PFSK-1 (cell line): ENCODE data around the gene BMP8B.

Experiments
- FOXP2 ChIP-seq: optimal IDR thresholded peaks from 2 replicates; pipeline ENCODE3; 2011; ENCODE audit warnings: borderline replicate concordance, control low read depth, inconsistent platforms; ENCODE audit not compliant: insufficient read depth; ENCODE audit errors: extremely low read length, extremely low read depth
- POLR2AphosphoS5 ChIP-seq: IDR thresholded peaks from 2 replicates; pipeline ENCODE4 v1.6.1; 2012; ENCODE audit warnings: low read depth, mild to moderate bottlenecking, control low read depth, low read length, moderate library complexity
- SIN3A ChIP-seq: IDR thresholded peaks from 2 replicates; pipeline ENCODE4 v1.6.1; 2012; ENCODE audit warnings: mild to moderate bottlenecking, low read length, moderate library complexity, borderline replicate concordance; ENCODE audit not compliant: insufficient read depth
- TAF1 ChIP-seq: IDR thresholded peaks from 2 replicates; pipeline ENCODE4 v1.6.1; 2012; ENCODE audit warnings: low read length, control low read depth, borderline replicate concordance; ENCODE audit not compliant: insufficient read depth
- TF ChIP-seq, protein P1 (sequence below), 2 experiments: IDR thresholded peaks; 2 replicates each; pipeline versions ENCODE4 v1.6.1 to v1.8.0; 2011 to 2012; ENCODE audit warnings: low read depth in 2 of 2, low read length in 2 of 2, control low read depth in 1 of 2, inconsistent platforms in 1 of 2, mild to moderate bottlenecking in 1 of 2, moderate library complexity in 1 of 2; ENCODE audit not compliant: insufficient read depth in 1 of 2

BMP8B gene

GRCh38 chr1:39754906-39755504, 33.7 kb downstream of the BMP8B start:
- TF ChIP-seq POLR2AphosphoS5 (no peak), TAF1 (no peak), SIN3A (no peak), FOXP2 (no peak)
- TF ChIP-seq, protein P1, sequence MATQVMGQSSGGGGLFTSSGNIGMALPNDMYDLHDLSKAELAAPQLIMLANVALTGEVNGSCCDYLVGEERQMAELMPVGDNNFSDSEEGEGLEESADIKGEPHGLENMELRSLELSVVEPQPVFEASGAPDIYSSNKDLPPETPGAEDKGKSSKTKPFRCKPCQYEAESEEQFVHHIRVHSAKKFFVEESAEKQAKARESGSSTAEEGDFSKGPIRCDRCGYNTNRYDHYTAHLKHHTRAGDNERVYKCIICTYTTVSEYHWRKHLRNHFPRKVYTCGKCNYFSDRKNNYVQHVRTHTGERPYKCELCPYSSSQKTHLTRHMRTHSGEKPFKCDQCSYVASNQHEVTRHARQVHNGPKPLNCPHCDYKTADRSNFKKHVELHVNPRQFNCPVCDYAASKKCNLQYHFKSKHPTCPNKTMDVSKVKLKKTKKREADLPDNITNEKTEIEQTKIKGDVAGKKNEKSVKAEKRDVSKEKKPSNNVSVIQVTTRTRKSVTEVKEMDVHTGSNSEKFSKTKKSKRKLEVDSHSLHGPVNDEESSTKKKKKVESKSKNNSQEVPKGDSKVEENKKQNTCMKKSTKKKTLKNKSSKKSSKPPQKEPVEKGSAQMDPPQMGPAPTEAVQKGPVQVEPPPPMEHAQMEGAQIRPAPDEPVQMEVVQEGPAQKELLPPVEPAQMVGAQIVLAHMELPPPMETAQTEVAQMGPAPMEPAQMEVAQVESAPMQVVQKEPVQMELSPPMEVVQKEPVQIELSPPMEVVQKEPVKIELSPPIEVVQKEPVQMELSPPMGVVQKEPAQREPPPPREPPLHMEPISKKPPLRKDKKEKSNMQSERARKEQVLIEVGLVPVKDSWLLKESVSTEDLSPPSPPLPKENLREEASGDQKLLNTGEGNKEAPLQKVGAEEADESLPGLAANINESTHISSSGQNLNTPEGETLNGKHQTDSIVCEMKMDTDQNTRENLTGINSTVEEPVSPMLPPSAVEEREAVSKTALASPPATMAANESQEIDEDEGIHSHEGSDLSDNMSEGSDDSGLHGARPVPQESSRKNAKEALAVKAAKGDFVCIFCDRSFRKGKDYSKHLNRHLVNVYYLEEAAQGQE (IDR thresholded peaks at IDR 0.05; ENCODE audit: insufficient read depth in 1 of 2, low read depth in 2 of 2, low read length in 2 of 2) = no peak

- no peak for TF ChIP-seq POLR2AphosphoS5
- TF ChIP-seq, protein P1 (IDR thresholded peaks at IDR 0.05; ENCODE audit: insufficient read depth in 1 of 2, low read depth in 2 of 2, low read length in 2 of 2) = no peak
- no peak for TF ChIP-seq FOXP2
- no peak for TF ChIP-seq TAF1
- TF ChIP-seq SIN3A = no peak
These were observed 34.6 kb downstream of the BMP8B start for GRCh38 chr1:39754026-39754570.

GRCh38 chr1:39753132-39754025, 35.3 kb downstream of the BMP8B start:
- TF ChIP-seq SIN3A (no peak), TAF1 (no peak), FOXP2 (no peak), POLR2AphosphoS5 (no peak)

DNA sequence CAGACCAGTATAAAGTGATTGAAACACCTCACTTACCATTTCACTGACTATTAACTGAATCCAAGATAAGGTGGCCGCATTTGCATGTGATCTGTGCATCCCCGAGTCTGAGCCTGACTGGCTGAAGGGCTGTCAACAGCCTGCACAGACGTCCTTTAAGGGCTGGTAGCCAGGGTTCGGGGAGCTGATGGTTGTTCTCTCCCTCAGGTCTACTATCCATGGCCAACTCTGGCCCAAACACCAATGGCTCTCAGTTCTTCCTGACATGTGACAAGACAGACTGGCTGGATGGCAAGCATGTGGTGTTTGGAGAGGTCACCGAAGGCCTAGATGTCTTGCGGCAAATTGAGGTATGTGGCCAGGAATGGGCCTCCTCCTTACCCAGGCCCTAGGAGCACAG, 36.0 kb downstream of the BMP8B start:
- TF ChIP-seq FOXP2 = no peak
- TF ChIP-seq TAF1 = no peak
- no peak for TF ChIP-seq SIN3A
- TF ChIP-seq, protein P1 (IDR thresholded peaks at IDR 0.05; ENCODE audit: insufficient read depth in 1 of 2, low read depth in 2 of 2, low read length in 2 of 2) = no peak
- TF ChIP-seq POLR2AphosphoS5 = no peak

GRCh38 chr1:39751595-39751994, 37.1 kb downstream of the BMP8B start:
- TF ChIP-seq FOXP2 (no peak), SIN3A (no peak), POLR2AphosphoS5 (no peak), TAF1 (no peak)
- TF ChIP-seq, protein P1 (IDR thresholded peaks at IDR 0.05; ENCODE audit: insufficient read depth in 1 of 2, low read depth in 2 of 2, low read length in 2 of 2) = no peak
